NCI-H2081 treated with DMSO at 0.1 percent for 48 hours (cell line): ENCODE data around the gene PSMF1.

Experiments used
- DNase-seq: peaks from one replicate; lab custom pipeline; 2025; lab: John Stamatoyannopoulos, UW

Gene PSMF1

DNA sequence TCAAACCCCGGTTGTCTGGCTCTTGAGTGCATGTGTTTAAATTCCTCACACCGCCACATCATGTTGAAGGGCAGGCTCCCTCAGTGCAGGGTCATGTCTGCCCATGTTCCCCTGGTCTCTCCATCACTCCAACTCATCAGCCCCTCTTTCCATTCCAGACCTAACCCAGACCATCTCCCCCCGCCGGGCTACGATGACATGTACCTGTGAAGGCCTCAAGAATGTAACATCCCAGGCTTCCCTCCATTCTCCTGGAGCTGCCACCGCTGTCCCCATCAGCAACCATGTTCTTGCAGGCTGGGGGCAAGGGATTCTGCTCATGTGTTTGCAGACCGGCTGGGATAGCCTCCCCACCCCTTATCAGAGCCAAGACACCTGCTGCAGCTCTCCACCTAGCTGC lies 46.5 kb downstream of the PSMF1 start:
- no peak for DNase-seq

DNA sequence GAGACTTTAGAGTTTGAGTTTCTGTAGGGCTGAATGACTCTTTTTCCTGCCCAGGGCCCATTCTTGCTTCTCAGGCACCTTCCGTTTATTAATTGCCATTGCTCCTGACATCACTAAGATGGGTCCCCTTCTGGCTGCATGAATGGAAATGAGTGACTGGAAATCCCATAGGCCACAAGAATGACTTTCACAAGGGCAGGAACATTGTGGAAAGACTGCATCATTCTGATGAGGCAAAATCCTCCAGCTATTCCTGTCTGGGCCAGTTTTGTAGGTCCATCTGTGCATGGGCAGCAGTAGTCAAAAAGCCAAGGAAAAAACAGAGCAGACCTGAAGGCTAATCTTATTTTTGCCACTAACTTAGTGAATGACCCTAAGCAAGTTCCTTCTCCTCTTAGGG lies 47.1 kb downstream of the PSMF1 start:
- DNase-seq: no peak

DNA sequence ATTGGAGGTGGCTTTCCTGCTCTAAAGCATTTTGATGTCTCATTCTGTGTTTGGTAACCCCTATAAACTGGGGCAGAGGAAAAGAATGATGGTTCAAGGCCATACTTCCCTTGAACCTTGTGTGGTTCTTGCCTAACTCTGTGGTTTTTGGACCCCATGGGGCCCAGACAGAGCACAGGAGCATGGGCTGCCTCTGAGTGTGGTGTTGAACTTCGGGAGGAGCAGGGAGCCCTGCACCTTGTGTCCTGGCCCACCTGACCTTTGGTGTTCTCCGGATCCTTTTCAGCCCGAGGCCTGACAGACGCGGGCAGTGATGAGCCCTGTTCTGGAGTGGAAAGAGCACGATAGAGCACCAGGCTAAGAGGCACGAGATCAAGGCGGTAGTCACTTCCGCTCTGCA lies 47.5 kb downstream of the PSMF1 start:
- DNase-seq: no peak

DNA sequence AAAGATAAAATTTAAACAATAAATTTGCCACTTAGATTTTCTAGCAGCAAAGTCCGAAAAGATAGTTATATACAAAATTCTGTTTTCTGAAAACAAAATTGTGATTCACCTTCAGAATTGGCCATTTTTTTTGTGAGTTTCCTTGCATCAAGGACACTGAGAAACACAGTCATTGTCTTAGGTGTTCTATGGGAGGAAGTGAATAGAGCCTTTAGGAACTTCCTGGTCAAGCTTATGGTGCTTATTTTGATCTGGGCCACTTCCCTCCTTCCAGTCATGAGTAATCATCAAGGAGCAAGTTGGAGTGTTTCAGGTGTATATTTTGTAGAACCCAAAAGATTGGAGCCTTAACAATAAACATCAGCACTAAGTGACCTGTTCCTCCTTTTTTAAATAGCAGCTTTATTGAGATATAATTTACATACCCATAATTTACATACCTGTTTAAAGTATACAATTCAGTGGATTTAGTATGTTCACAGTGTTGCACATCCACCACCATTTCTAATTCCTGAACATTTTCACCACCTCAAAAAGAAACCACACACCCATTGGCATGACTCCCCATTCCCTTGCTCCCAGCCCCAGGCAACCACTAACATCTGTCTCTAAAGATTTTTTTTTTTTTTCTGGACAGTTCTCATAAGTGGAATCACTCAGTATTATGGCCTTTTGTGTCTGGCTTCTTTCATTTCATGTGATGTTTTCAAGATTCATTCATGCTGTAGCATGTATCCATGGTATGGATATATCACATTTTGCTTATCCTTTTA lies 48.7 kb downstream of the PSMF1 start:
- DNase-seq: no peak

DNA sequence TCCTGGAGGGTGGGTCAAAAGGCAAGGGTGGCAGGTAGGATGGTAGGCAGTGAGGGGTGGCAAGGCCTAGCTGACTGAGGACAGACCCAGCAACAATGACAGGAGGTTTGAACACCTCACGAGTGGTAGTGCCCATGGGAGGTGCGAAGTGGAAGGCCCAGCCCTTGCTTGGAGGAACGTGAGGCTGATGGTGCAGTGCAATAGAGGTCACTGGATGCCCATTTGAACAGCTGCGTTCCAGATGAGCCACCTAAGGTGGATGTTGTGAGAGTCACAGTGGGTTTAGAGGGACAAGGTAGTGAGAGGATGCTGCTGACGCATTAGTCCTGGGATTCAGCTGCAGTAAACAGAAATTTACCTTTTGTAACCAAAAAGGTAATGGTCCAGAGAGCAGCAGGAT lies 50.8 kb downstream of the PSMF1 start:
- DNase-seq: no peak

DNA sequence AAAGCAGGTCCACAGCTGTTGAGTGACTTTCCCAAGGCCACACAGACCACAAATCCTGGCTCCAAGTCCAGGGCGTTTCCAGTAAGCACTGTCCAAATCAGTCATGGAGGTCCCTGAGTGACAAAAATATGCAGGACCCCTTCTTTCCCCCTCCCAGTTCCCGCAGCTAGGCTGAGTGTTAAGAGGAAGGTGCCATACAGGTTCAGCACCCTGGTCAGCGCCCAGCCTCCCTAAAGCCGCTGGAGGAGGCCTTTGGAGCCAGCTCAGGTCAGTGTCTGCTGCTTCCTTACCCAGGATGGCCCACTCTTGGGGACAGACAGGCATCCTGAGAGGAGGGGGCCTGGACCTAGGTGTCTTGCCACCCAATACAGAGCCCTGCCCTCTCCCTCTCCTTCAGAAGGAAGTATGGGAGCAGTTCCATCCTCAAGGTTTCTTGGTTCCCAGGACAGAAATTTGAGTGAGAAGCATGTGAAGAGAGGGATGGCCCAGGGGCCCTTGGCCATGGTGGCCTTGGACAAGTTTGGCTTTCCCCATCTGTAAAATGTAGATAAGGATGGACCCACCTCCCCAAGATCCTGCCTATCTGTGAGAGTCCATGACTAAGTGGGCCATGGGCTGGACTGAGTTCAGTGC lies 53.2 kb downstream of the PSMF1 start:
- DNase-seq: no peak

DNA sequence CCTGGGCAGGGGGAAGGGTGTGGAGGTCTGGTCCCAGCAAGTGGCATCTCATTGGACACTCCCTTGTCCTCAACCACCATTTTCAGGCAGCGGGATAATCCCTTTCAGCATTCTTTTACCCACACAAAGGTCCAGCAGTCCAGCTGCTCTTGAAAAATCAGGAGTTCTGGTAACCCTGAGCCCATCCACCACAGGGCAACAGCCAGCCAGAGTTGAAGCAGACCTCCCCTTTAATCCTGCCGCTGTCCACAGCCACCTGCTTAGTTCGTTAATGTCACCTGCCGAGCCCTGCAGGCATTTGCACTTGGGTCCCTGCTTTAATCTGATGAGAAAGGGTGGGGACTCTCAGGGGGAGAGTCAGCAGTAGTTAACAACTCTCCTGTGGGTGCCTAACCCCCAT lies 55.3 kb downstream of the PSMF1 start:
- DNase-seq: no peak

DNA sequence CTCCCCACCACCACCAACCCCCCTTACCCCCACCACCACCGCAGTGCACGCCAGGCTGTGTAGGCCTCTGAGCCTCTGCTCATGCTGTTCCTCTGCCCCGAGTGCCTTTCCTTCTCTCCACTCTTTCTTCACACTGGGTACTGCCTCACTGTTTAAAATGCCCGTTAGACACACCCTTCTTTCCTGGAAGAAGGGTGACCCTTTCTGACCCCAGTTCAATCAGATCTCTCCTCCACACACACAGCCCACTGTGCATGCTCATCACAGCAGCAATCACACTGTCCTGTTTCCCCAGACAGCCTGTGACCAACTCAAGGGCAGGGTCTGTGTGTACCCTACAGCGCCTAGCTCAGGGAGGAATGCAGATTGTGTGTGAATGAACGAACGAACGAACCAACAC lies 56.4 kb downstream of the PSMF1 start:
- DNase-seq: no peak

DNA sequence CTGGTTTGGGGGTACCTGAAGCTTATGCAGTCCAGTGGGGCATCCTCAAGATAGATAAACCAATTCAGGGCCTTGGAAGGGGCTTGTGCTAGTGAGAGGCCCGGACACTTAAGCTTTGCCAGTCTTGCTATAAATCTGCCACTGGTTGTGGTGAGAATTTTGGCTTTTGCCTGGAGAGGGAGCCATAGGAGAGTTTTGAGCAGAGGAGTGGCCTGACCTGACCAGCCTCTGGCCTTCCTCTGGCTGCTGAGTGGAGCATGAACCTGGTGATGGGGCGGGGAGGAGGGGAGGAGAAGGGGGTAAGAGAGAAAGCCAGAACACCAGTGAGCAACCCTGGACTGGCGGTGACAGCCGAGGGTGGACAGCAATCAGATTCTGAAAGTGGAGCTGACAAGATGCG lies 59.3 kb downstream of the PSMF1 start:
- DNase-seq: no peak

DNA sequence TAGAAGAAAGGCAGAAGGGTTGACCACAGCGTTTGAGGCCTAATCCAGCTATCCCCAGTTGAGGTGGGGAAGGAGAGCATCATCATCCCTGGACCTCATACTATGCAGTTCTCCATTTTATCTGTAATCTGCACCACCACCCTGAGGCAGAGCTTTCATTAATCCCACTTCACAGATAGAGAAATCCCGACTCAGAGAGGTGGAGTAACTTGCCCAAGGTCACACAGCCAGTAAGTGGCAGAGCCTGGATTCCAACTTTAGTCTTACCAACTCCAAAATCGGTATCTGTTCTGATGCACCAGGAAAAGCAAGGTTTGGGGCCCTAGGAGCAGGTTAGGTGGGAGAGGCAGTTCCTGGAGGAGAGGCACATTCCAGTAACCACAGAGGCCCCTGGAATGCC lies 59.7 kb downstream of the PSMF1 start:
- DNase-seq: no peak

DNA sequence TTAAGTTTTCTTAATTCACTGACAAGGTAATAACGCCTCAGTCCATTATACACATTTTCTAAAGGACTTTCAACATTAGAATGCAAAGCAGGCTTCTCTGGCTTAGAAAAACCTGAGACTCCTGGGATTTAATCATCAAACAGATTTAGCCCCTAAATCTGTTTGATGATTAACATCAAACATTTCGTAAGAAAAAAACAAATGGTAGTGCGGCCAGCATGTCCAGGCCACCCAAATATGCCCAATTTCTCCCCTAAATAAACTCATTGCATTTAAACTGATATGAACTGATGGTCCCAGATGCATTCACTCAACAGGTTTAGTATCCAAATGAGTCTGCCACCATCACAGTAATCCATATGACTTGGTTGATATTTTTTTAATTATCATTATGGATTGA lies 60.2 kb downstream of the PSMF1 start:
- no peak for DNase-seq

DNA sequence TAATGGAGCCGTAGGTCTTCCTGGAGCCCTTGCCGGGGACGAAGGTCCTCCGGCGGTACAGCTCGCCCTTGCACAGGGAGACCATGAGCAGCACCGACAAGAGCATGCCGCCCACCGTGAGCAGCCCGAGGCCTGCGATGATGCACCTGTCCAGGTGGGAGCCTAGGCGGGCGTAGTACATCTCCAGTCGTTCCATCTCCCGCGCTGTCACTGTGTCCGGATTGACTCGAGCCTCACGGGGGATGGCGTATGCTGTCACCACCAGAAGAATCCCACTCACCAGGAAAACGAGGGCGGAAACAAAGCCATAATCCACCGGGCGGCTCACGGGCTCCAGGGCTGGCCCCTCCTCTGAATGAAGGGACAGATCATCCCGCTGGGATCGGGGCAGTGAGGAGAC lies 62.5 kb downstream of the PSMF1 start:
- no peak for DNase-seq

DNA sequence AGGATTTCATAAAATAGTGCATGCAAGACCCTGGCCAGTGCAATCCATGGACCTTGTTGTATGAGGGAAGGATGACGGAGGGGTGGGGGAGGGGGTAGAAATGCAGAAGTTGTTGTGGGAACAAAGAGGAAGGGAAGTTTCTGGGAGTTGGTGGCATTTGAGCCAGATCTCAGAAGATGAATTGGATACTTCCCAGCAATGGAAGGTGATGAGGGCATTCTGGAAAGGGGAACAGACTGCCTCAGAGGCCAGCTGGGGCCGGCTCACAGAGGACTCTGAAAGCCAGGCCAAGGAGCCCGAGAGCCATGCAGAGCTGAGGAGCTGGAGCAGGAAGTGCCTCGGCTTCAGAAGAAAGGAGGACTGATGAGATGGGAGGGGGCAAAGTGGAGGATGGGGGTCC lies 63.7 kb downstream of the PSMF1 start:
- DNase-seq: no peak

DNA sequence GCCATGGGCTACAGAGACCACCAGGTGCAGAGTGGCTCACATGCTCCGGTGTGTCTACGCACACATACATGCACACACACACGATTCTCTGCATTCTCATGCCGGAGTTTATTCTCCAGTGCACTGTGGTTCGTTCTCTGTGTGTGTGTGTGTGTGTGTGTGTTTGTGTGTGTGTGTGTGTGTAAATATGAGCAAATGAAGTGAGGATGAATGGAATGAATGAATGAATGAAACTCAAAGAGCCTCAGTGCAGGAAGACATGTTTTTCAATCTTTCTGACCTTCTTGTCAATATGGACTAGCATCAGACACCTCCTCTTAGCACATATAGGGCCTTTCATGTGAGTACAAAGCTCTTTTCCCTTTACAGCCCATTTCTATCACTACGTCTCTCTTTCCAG lies 64.8 kb downstream of the PSMF1 start:
- no peak for DNase-seq

DNA sequence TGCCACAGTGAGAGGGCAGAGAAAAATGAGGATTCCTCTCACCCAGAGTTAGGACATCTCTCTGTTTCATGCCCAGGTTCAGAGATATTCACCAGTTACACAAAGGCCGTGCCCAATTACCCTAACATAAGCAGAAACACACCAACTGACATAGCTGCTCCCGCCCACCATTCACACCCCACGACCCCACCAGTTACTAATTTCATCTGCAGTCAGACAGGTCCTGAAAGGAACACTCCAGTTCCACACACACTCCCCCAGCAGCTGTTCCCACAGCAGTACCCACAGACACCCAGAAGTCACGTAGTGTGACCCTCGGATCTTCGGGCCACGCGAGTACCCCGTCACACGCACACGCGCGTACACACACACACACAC lies 65.8 kb downstream of the PSMF1 start:
- DNase-seq: no peak

DNA sequence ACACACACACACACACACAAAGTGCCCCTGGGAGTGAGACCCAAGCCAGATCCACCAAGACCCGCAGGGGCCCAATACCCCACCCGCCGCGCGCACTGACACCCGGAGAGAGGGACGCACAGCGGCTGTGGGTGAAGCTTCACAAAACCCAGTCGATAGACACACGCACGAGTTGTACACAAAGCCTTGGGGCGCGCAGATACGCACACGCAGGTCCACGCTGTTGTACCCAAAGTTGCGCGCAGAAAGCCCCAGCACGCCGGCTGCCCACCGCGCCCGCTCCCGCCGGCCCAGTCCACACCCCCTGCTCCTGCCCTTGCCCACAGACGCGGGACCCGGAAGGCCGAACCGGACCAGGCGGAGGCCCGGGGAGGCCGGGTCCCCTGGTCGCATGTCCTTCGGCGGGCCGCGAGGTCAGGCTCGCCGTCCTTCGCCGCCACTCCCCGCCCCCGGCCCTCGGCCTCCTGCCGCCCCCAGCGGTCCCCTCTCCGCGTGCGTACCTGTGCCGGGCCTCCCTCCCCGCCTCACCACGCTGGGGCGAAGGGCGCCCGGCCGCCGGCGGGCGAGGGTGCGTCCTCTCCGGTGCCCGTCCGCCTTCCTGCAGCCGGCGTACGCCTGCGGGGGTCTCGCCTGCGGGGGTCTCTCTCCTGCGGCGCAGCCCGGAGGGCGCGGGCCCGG lies 66.4 kb downstream of the PSMF1 start, which contains the start of gene TMEM74B:
TMEM74B (minus strand) TSS at position 344 of the 678 bp plus-strand sequence. CDS start 1,180 bp downstream, outside the sequence.
- DNase-seq: no peak

DNA sequence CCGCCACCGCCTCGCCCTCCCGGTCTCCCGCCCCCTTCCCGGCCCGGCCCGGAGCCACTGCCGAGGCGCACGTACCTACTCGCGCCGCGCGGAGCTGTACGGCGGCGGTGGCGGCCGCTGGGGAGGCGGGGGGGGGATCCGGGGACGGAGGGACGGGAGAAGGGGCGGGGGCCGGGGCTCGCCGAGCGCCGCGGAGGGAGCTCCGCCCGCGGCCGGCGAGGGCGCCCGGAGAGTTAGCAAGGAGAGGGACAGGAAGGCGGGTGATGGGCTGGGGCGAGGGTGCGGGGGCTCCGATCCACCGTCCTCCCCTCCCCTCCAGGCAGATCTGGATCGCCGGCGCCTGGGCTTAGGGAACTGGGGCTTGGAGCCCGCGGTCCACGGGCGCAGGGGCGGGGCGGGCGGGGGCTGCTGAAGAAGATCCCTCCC lies 66.9 kb downstream of the PSMF1 start:
- no peak for DNase-seq

DNA sequence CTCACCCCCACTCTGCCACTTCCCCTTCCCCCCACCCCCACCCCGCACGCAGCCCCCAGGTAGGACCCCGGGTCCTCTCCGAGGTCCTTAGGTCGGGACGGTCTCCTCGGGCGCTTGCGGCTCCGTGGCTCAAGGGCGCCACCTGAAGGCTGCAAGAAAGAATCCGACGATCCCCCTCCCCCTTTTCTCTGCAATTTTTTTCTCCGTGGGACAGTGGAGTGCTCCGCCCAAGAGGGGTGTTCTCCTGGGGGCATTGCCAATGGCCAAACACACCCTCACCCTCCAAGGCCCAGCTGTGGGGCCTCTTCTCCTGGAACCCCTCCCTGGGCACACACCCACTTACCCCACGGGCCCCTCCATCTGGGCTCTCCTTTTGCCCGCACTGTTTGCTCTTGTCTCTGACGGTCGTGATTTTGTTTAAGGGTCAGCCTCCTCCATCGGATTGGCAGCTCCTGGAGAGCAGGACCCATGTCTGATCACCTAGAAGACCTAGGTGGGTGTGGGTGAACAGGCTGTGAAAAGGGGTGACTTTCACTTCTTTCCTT lies 67.5 kb downstream of the PSMF1 start:
- no peak for DNase-seq

DNA sequence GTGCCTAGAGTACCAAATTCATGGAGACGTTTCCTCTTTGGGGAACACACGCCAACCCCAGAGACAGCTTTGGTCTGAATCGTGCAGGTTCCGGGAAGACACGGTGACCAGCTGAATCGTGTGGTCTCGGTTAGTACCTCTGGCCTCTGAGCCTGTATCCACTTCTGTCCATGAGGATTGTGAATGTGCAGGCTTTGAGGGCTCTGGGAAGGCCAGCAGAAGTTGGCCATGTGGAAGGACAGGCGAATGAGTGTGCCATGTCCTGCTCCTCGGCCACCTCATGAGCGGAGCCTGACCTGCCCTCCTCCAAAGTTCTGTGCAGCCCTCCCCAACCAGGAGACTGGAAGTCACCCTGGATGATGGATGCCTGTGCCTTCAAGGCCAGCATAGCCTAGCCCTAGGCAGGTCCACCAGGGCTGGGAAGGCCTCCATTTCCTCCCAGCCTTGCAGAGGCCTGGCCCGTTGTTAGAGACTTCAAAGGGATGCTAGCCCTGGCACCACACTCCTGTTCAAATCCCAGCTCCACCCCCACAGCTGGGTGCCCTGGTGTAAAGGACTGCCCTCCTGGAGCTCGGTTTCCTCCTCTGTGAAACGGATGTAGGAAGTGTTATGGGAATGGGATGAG lies 68.1 kb downstream of the PSMF1 start:
- no peak for DNase-seq

DNA sequence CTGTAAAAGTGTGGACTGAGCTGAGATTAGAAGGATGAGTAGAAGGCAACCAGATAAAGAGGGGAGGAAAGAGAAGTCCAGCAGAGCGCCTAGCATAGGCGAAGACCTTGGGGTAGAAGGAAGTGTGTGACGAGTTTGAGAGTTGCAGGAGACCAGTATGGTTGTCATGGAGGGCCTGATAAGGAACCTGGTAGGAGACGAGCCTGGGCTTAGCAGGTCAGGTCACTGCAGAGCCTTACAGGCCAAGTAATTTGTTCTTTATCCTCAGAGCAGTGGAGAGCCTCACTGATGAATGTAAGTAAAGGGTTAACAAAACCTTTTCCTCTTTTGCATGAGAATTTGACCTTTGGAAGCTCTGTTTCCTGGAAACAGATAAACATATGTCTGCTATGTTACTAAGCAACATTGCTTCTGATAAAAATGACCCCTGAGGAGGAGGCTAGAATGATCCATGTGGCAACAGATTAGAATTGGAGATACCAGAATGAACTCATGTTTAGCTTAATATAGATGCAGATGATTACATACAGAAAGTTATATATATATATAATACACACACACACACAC lies 69.3 kb downstream of the PSMF1 start:
- no peak for DNase-seq

DNA sequence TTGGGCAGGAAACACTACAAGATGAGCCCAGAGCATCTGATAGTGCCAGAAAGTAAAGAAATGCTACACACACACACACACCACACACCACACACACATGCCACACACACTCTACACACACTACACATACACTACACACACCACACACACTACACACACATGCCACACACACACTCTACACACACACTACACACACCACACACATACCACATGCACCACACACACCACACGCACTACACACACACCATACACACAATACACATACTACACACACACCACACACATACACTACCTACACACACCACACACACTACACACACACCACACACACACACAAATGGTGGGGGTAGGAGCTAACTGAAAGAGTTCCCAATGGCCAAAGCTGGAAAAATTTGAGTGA lies 69.9 kb downstream of the PSMF1 start:
- DNase-seq: no peak

DNA sequence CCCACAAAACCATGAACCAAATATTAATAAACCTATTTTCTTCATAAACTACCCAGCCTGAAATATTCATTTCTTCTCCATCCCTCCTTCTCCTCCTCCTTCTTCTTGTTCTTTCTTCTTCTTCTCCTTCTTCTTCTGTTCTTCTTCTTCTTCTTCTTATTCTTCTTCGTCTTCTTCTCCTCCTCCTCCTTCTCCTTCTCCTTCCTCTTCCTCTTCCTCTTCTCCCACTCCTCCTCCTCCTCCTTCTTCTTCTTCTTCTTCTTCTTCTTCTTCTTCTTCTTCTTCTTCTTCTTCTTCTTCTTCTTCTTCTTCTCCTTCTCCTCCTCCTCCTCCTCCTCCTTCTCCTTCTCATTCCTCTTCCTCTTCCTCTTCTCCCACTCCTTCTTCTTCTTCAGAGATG lies 71.4 kb downstream of the PSMF1 start:
- DNase-seq: no peak
